OCI-LY3 (cell line): ENCODE data around the gene MYO5A.

ENCODE experiments used
- H2AFZ ChIP-seq: fragments of 200-600, 300-600 bp; shearing (Covaris generic); 2 replicates; pipeline ENCODE4 v1.6.0; 2014; ENCODE audit warnings: antibody characterized with exemption, low read depth, low read length
- H3K27ac ChIP-seq: fragments of 200-600, 300-600 bp; sonication (generic); 2 replicates; pipeline ENCODE4 v1.5.1; 2014; ENCODE audit warnings: mild to moderate bottlenecking, low read length, moderate library complexity, mixed read lengths
- H3K27me3 ChIP-seq: fragments of 200-600, 300-600 bp; sonication (generic); 2 replicates; pipeline ENCODE4 v1.6.1; 2014; ENCODE audit warnings: low read depth, low read length, mixed read lengths
- H3K36me3 ChIP-seq: fragments of 200-600, 300-600 bp; sonication (generic); replicated peaks from 2 replicates; pipeline ENCODE3; 2014; ENCODE audit warnings: low read depth, low read length, mixed read lengths
- H3K4me1 ChIP-seq: fragments of 300-600, 200-600 bp; sonication (generic); 2 replicates; pipeline ENCODE4 v1.6.1; 2014; ENCODE audit warnings: low read length, mixed read lengths
- H3K4me2 ChIP-seq: fragments of 200-600, 300-600 bp; sonication (generic); 2 replicates; pipeline ENCODE4 v1.6.1; 2014; ENCODE audit warnings: low read length, mixed read lengths
- H3K4me3 ChIP-seq: fragments of 300-600, 200-600 bp; sonication (generic); 2 replicates; pipeline ENCODE4 v1.5.1; 2014; ENCODE audit warnings: antibody characterized with exemption, mild to moderate bottlenecking, low read length, moderate library complexity
- H3K79me2 ChIP-seq: fragments of 300-600, 200-600 bp; shearing (Covaris generic); 2 replicates; pipeline ENCODE4 v1.6.1; 2014; ENCODE audit warnings: mild to moderate bottlenecking, low read length, mixed read lengths
- H3K9ac ChIP-seq: fragments of 300-600, 200-600 bp; shearing (Covaris generic); 2 replicates; pipeline ENCODE4 v1.6.0; 2014; ENCODE audit warnings: mild to moderate bottlenecking, low read length, moderate library complexity
- H3K9me3 ChIP-seq: fragments of 200-600, 300-600 bp; shearing (Covaris generic); 2 replicates; pipeline ENCODE4 v1.6.1; 2014; ENCODE audit warnings: low read length, mixed read lengths; ENCODE audit not compliant: insufficient read depth
- H4K20me1 ChIP-seq: fragments of 200-600, 300-600 bp; sonication (generic); 2 replicates; pipeline ENCODE4 v1.6.1; 2016; ENCODE audit warnings: low read length, mixed read lengths; ENCODE audit not compliant: insufficient read depth
- EZH2phosphoT487 ChIP-seq: fragments of 200-600 bp; shearing (Covaris generic); IDR thresholded peaks from 2 replicates; pipeline ENCODE4 v1.6.1; 2018; ENCODE audit warnings: antibody characterized with exemption, mixed run types, low read depth
- TF ChIP-seq, protein P1 (sequence below): fragments of 200-600, 300-600 bp; sonication (generic); IDR thresholded peaks from 2 replicates; pipeline ENCODE4 v1.5.1; 2014; ENCODE audit warnings: antibody characterized with exemption, low read length, low read depth

The MYO5A gene

GRCh38 chr15:52529940-52530339 is 1.3 kb upstream of the MYO5A start:
- Histone ChIP-seq H4K20me1 (peaks cover 22% of the 10 kb centered on the region), H3K79me2 (peaks cover 48% of the 10 kb centered on the region), H3K36me3 (no peaks in the 10 kb centered on the region), H3K4me2 (peak overlapping the region; percentile 92), H3K27me3 (no peaks in the 10 kb centered on the region), H2AFZ (peak overlapping the region; percentile 93; the same call in 1 of the 2 replicates), H3K9me3 (no peaks in the 10 kb centered on the region), H3K4me3 (peak overlapping the region; percentile 99), H3K9ac (peak overlapping the region; percentile 95), H3K4me1 (peaks cover 16% of the 10 kb centered on the region), H3K27ac (no peak overlapping the region)
- TF ChIP-seq EZH2phosphoT487 = no peak
- TF ChIP-seq, protein P1, sequence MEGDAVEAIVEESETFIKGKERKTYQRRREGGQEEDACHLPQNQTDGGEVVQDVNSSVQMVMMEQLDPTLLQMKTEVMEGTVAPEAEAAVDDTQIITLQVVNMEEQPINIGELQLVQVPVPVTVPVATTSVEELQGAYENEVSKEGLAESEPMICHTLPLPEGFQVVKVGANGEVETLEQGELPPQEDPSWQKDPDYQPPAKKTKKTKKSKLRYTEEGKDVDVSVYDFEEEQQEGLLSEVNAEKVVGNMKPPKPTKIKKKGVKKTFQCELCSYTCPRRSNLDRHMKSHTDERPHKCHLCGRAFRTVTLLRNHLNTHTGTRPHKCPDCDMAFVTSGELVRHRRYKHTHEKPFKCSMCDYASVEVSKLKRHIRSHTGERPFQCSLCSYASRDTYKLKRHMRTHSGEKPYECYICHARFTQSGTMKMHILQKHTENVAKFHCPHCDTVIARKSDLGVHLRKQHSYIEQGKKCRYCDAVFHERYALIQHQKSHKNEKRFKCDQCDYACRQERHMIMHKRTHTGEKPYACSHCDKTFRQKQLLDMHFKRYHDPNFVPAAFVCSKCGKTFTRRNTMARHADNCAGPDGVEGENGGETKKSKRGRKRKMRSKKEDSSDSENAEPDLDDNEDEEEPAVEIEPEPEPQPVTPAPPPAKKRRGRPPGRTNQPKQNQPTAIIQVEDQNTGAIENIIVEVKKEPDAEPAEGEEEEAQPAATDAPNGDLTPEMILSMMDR = no peak

DNA sequence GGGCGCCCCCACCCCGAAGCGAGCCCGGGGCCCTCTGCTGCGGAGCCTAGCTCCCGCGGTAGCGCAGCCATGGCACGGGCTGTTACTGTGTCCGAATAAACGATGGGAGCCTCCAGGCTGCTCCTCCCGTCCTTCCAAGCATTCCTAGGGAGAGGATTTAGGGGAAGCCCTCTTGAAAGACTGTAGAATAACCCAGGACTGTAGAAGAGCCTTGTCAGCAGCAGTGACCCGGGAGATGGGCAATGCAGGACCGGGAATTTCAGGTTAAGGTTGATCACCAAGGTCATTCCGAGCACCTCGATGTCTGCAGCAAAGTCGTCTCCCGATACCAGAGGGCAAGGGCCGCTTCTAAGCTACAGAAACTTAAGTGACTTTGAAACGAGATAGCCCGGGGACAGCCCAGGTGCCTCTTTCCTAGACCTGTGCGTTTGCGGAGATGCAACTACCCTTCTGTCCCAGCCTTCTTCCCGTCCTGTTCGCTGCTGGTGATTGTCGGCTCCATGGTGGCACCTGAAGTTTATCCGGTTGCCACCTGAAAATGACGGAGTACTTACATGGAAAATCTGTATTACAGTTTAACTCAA is 753 bp upstream of the MYO5A start:
- Histone ChIP-seq H3K36me3 (no peaks in the 10 kb centered on the region), H2AFZ (peak overlapping the region; percentile 93), H3K27ac (peak overlapping the region; percentile 52), H3K27me3 (no peaks in the 10 kb centered on the region), H3K79me2 (peaks cover 53% of the 10 kb centered on the region), H3K9ac (peak overlapping the region; percentile 95), H3K4me2 (peak overlapping the region; percentile 92), H3K4me3 (peak overlapping the region; percentile 99), H3K9me3 (no peaks in the 10 kb centered on the region), H4K20me1 (peaks cover 22% of the 10 kb centered on the region), H3K4me1 (peaks cover 16% of the 10 kb centered on the region)
- TF ChIP-seq, protein P1 = no peak
- no peak for TF ChIP-seq EZH2phosphoT487

DNA sequence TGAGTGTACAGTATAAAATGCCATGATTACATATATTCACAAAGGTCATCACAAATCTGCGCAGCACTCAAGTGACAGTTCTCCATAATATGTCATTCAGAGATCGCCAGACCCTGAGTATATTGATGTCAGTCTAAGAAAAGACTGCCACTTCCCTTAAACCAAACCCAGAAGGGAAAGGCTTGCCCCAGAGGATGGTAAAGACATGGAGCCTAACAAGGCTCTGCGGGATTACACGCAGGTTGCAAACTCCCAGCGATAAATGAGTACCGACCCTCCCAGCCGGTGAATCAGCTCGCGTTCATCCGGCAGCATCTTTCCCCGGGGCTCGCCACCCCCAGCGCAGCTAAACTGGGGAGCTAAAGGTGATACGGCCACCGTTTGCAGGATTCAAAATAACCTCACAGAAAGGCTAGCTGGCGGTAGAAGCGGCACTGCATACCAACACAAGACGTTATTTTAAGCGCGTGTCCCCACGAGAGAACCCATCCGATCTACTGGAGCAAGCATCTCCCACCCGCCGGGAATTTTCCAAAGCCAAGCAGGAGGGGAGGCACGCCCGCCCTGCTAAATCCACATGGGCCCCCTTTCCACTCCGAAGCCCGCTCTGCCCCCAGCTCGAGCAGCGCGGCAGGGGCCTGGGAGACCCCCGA is 643 bp downstream of the MYO5A start:
- Histone ChIP-seq H3K9me3 (no peaks in the 10 kb centered on the region), H3K79me2 (peaks cover 67% of the 10 kb centered on the region), H2AFZ (no peak overlapping the region), H3K4me3 (peak overlapping the region; percentile 99), H3K4me1 (peaks cover 22% of the 10 kb centered on the region), H3K27me3 (no peaks in the 10 kb centered on the region), H4K20me1 (peaks cover 34% of the 10 kb centered on the region), H3K36me3 (no peaks in the 10 kb centered on the region), H3K27ac (peak overlapping the region; percentile 52), H3K9ac (peak overlapping the region; percentile 95), H3K4me2 (peak overlapping the region; percentile 88)
- TF ChIP-seq, protein P1 = no peak
- TF ChIP-seq EZH2phosphoT487 = no peak

DNA sequence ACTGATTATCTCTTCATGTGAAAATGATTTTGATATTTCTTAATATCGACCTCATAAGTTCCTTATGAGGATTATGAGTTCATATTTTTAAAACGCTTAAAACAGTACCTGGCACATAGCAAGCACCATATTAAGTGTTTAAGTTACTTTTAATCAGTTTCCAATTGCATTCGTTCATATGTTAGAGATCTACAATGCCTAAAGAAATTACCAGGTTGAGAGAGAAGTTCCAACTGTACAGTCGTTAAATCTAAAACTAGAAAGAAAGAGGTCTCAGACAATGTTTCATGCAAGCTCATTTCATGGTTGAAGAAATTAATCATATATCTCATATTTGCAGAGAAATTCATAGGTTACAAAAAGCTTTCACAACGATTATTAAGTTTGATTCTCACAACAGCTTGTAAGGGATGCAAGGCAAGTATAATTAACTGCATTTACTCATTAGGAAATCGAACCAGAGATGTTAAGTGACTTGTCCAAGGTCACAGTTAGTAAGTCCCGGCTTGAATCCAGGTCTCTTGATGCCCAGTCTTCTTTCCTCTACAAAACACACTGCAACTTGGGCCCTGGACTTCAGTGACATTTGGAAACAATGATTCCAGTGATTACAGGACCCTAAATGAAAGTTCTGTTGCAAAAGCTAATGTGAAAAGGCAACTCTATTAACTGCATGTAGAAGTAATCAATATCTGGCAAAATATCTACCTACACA is 1.3 kb downstream of the MYO5A start:
- TF ChIP-seq, protein P1 = no peak
- TF ChIP-seq EZH2phosphoT487 = no peak
- H3K4me3 ChIP-seq = peak overlapping the region; percentile 99
- peaks cover 74% of the 10 kb centered on the region for H3K79me2 ChIP-seq

More for the DNA sequence above, 1.3 kb downstream of the MYO5A start:
- no peak overlapping the region for H3K27ac ChIP-seq
- H3K4me2 ChIP-seq = peak overlapping the region; percentile 88
- peaks cover 40% of the 10 kb centered on the region for H4K20me1 ChIP-seq
- peaks cover 22% of the 10 kb centered on the region for H3K4me1 ChIP-seq
- H3K36me3 ChIP-seq = no peaks in the 10 kb centered on the region
- H3K9me3 ChIP-seq = no peaks in the 10 kb centered on the region
- H3K27me3 ChIP-seq = no peaks in the 10 kb centered on the region
- peak overlapping the region; percentile 95 for H3K9ac ChIP-seq
- no peak overlapping the region for H2AFZ ChIP-seq
